Stimulated activated CD4-positive, alpha-beta T cell treated with anti-CD3 and anti-CD28 coated beads, Interleukin-1b, Interleukin-23, amount 100 ng/mL, for 1 hour (primary cell): ENCODE results near the gene CCNL2.

Experiments
- DNase-seq, 2 donors: peaks; one replicate each; pipeline ENCODE4 v3.0.0-alpha.2; 2020; ENCODE audit warnings: low read depth in 2 of 2

CCNL2 gene

DNA sequence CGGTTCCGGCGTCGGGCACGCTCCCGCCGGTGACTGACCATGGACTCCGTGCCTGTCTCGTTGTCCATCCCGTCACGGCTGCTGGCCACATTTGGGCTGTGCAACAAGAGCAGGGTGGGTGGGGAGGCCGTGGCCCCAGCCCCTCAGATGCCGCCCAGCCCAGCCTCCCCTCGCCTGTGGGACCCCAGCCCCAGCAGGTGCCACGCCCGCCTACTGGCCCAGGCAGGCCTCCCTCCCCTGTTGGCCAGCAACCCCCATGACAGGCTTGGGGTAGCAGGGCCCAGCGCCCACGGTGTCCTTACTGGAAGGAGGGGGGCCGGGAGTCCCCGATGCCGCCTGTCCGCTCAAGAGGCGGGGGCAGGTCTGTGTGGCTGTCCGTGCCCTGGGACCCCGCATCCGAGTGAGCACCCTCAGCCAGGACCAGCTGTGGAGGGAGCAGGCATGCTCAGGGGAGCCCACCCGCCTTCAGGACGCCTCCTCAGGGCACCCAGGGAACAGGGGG lies 57.0 kb downstream of the CCNL2 start:
- no peak for DNase-seq

GRCh38 chr1:1341549-1342021 lies 57.5 kb downstream of the CCNL2 start:
- DNase-seq = no peak

DNA sequence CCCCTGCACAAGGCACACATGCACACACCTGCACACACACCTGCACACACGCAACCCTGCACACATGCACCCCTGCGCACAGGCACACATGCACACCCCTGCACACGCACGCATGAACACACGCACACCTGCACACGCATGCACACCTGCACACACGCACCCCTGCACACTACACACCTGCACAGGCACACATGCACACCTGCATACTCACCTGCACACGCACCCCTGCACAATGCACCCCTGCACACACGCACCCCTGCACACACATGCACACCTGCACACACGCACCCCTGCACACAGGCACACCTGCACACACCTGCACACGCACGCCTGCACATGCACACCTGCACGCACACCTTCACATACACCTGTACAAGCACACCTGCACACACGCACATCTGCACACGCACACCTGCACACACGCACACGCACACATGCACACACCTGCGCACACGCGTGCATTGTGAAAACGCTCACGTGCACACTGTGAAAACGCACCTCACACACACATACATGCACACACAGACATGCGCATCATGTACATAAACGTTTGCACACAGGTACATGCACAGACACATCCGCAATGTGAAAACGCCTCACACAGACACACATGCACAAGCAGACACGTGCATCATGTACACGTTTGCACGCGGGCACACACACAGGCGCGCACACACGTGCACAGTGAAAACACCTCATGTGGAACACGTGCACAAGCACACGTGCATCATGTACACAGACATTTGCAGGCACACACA lies 58.2 kb downstream of the CCNL2 start:
- no peak for DNase-seq

DNA sequence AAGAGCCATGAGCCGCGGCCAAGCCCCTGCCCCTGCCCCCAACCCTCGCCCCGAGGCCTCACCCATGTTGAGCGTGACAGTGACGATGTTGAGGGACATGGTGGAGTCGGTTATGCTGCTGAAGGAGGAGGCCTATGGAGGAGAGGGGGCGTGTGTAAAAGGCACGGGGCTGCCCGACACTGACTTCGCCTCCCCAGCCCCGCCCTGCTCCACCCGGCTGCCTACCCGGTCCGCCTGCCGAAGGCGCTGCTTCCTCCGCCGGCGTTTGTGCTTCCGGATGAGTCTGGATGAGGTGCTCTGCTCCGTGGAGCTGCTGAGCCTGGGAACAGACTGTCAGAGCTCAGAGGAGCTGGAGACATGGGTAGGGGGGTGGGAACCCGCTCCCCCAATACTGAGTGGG lies 59.0 kb downstream of the CCNL2 start:
- DNase-seq = no peak

DNA sequence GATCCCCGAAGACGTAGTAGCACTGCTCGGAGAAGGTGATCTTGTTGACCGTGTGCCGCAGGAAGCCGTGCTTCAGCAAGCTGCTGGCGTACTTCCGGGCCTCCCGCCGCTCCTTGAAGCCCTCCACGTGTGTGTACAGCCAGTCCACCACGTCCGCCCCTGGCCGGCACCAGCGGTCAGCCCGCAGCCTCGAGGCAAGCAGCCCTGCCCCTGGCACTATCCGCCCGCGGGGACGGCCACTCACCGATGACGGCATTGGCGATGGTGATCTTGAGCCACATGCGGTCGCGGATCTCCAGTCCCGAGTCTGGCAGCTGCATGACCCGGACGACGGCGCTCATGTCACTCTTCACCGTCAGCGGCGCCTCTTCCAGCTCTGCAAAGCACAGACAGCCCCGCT lies 60.9 kb downstream of the CCNL2 start:
- no peak for DNase-seq

GRCh38 chr1:1337793-1338147 lies 61.4 kb downstream of the CCNL2 start:
- peak in 1 of 2 donors; percentile 28 for DNase-seq

DNA sequence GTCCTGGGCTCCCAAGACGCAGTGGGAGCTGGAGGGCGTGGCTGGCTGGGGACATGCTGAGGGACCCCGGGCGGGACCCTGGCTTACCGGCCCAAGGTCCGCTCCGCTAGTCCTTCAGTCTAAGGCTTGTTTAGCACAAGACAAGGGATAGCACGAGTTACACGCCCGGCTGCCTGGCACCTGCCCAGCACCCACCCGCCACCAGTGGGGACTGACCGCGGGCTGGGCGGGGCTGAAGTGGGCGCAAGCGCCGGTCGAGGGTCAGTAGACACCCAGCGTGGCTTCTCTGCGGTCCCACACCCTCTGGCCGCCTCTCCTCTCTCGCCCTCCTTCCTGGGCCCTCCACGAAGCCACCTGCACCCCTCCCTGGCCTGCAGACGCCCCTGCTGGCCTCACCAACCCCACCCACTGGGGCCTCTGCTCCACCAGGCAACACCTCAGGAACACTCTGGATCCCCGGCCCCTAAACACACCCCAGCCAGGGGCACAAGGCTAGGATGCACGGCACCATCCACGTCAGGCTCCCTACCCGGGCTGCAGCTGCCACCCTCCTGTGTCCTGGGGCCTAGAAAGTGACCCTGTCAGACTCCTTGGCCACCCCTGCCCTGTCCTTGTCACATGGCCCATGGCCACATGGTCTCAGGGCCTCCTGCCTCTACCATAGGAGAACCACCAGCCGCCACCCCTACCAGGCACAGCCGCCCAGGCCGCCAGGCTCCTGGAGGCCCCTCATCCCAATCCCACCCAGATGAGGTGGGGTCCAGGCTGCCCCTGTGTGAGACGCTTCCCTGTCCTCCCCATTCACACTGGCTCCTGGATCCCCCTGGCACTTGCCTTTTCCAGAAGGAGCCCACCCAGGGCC lies 62.0 kb downstream of the CCNL2 start:
- DNase-seq = no peak

GRCh38 chr1:1336446-1336845 lies 62.7 kb downstream of the CCNL2 start:
- DNase-seq = no peak

DNA sequence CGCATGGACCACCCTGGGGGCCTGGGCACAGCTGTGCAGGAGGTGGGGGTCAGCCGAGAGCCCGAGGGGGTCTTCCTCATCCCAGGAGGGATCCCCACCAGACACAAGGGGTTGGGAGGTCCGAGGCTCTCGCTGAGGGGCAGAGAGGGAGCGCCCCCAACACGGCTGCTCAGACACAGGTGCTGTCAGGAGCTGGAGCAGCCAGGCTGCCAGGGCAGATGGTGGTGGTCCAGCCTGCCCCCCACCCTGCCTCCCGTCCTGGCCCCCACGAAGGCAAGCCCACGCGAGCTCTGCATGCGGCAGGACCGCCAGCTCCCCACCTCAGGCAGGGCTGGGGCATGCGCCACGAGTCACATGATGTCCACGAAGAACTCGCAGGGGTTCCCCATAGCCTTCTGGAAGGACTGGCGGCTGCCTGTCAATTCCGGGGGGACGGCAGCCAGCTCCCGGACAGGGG lies 63.3 kb downstream of the CCNL2 start:
- no peak for DNase-seq
